IPS-NIHi7 (cell line): Measurements from ENCODE around the gene EEA1.
A peak's percentile ranks its signal among the peaks of the same experiment; 100 is the strongest.

ENCODE experiments used
- DNase-seq: peaks from one replicate; pipeline ENCODE4 v3.0.0; 2012; ENCODE audit warnings: mixed read lengths; ENCODE audit errors: extremely low spot score

The EEA1 gene

GRCh38 chr12:92890601-92891106 lies 38.4 kb downstream of the EEA1 start:
- DNase-seq, result no peak

GRCh38 chr12:92886131-92886530 lies 43.0 kb downstream of the EEA1 start:
- DNase-seq, result no peak

GRCh38 chr12:92879698-92880322 lies 49.3 kb downstream of the EEA1 start:
- peak; percentile 16 for DNase-seq

- no peak for DNase-seq
Observed at GRCh38 chr12:92877904-92878303, 51.2 kb downstream of the EEA1 start.

GRCh38 chr12:92876496-92876895 lies 52.6 kb downstream of the EEA1 start:
- no peak for DNase-seq

- no peak for DNase-seq
Observed at GRCh38 chr12:92871116-92871515, 58.0 kb downstream of the EEA1 start.

GRCh38 chr12:92866418-92866817 lies 62.7 kb downstream of the EEA1 start:
- no peak for DNase-seq

- DNase-seq, result no peak
Observed at GRCh38 chr12:92863251-92863650, 65.8 kb downstream of the EEA1 start.

GRCh38 chr12:92861381-92861780 lies 67.7 kb downstream of the EEA1 start:
- no peak for DNase-seq

GRCh38 chr12:92860521-92860920 lies 68.6 kb downstream of the EEA1 start:
- no peak for DNase-seq

GRCh38 chr12:92859650-92860386 lies 69.3 kb downstream of the EEA1 start:
- no peak for DNase-seq

GRCh38 chr12:92857818-92858217 lies 71.3 kb downstream of the EEA1 start:
- no peak for DNase-seq

GRCh38 chr12:92854344-92854743 lies 74.8 kb downstream of the EEA1 start:
- DNase-seq, result peak; percentile 14

- no peak for DNase-seq
Observed at GRCh38 chr12:92848740-92849139, 80.4 kb downstream of the EEA1 start.

- DNase-seq, result no peak
Observed at GRCh38 chr12:92847368-92847767, 81.7 kb downstream of the EEA1 start.

- DNase-seq, result no peak
Observed at GRCh38 chr12:92845329-92845728, 83.8 kb downstream of the EEA1 start.

GRCh38 chr12:92844151-92844763 lies 84.8 kb downstream of the EEA1 start:
- DNase-seq, result no peak

- no peak for DNase-seq
Observed at GRCh38 chr12:92829686-92830282, 99.3 kb downstream of the EEA1 start.

- no peak for DNase-seq
Observed at GRCh38 chr12:92828565-92828964, 100.5 kb downstream of the EEA1 start.

- DNase-seq, result peak; percentile 37
Observed at GRCh38 chr12:92827836-92828431, 101.2 kb downstream of the EEA1 start.

GRCh38 chr12:92821142-92821541 lies 108.0 kb downstream of the EEA1 start:
- DNase-seq, result no peak

- DNase-seq, result no peak
Observed at GRCh38 chr12:92814584-92814983, 114.5 kb downstream of the EEA1 start.
